ENCODE data around the gene ARL16.
"Not testable (repeated sequence)": the region's sequence is repeated elsewhere in the genome, so short reads cannot be mapped to it uniquely, and the experiment has no call there.

The ARL16 gene

GRCh38 chr17:81684442-81684911, 880 bp upstream of the ARL16 start:
- H3K36me3 Mint-ChIP-seq (ENCODE audit: insufficient read depth) = peaks cover 30% of the 10 kb centered on the region
- H3K9me3 Mint-ChIP-seq = no peaks in the 10 kb centered on the region
- H3K27ac Mint-ChIP-seq (ENCODE audit: low read depth) = peak overlapping the region; percentile 67
- H3K27me3 Mint-ChIP-seq = no peaks in the 10 kb centered on the region
- H3K4me3 Mint-ChIP-seq = peak overlapping the region; percentile 94
- DNase-seq (ENCODE audit: low spot score in 2 of 2) (no peak), ATAC-seq (replicated peaks; ENCODE audit: extremely low read depth, poor library complexity, severe bottlenecking) (no peak)
- peaks cover 47% of the 10 kb centered on the region for H3K4me1 Mint-ChIP-seq

GRCh38 chr17:81683208-81683583, 401 bp downstream of the ARL16 start:
- no peaks in the 10 kb centered on the region for H3K27me3 Mint-ChIP-seq
- H3K4me1 Mint-ChIP-seq = peaks cover 37% of the 10 kb centered on the region
- H3K4me3 Mint-ChIP-seq = peak overlapping the region; percentile 94
- no peak for DNase-seq (ENCODE audit: low spot score in 2 of 2)
- H3K27ac Mint-ChIP-seq (ENCODE audit: low read depth) = peak overlapping the region; percentile 75
- no peaks in the 10 kb centered on the region for H3K9me3 Mint-ChIP-seq
- peak; percentile 19 for ATAC-seq (replicated peaks; ENCODE audit: extremely low read depth, poor library complexity, severe bottlenecking)
- peaks cover 26% of the 10 kb centered on the region for H3K36me3 Mint-ChIP-seq (ENCODE audit: insufficient read depth)

DNA sequence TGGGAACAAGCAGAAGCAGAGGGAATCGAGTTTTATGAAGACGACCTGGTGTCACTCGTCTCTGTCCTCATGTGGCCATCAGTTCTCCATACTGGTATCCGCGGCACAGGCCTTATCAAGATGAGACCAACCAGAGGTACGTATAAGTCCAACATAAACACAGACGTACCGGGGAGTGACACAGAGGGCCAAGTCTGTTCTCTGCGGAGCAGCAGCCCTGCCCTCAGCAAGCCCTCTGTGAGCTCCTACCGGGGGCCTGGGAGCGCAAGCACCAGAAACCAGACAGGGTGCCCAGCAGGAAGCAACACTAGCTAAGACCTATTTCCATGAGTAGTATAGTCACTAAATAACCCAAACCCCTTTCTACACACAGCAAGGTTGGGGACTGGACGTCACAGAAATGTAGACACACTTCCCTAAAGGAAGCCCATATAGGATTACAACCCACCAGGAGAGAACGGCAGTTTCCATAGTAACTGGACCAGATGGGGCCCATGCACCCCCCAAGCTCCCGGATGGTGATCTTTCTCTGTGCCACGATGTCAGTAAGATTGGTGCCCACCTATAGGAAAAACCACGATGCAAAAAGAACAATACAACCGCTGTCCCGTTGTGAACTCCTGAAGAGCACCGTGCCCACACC, 911 bp downstream of the ARL16 start:
- H3K4me3 Mint-ChIP-seq = peak overlapping the region; percentile 94

GRCh38 chr17:81681672-81682071, 1.9 kb downstream of the ARL16 start:
- H3K36me3 Mint-ChIP-seq (ENCODE audit: insufficient read depth) = peaks cover 21% of the 10 kb centered on the region
- DNase-seq (ENCODE audit: low spot score in 2 of 2) (no peak), ATAC-seq (replicated peaks; ENCODE audit: extremely low read depth, poor library complexity, severe bottlenecking) (no peak)
- peaks cover 32% of the 10 kb centered on the region for H3K4me1 Mint-ChIP-seq
- H3K27ac Mint-ChIP-seq (ENCODE audit: low read depth) = no peak overlapping the region
- H3K27me3 Mint-ChIP-seq = no peaks in the 10 kb centered on the region
- H3K9me3 Mint-ChIP-seq = no peaks in the 10 kb centered on the region
- H3K4me3 Mint-ChIP-seq = no peak overlapping the region

More for the DNA sequence above, 911 bp downstream of the ARL16 start:
- Mint-ChIP-seq H3K27ac (ENCODE audit: low read depth) (no peak overlapping the region), H3K9me3 (no peaks in the 10 kb centered on the region), H3K27me3 (no peaks in the 10 kb centered on the region), H3K4me1 (peaks cover 37% of the 10 kb centered on the region), H3K36me3 (ENCODE audit: insufficient read depth) (peaks cover 24% of the 10 kb centered on the region)
- DNase-seq (ENCODE audit: low spot score in 2 of 2) = no peak
- no peak for ATAC-seq (replicated peaks; ENCODE audit: extremely low read depth, poor library complexity, severe bottlenecking)

DNA sequence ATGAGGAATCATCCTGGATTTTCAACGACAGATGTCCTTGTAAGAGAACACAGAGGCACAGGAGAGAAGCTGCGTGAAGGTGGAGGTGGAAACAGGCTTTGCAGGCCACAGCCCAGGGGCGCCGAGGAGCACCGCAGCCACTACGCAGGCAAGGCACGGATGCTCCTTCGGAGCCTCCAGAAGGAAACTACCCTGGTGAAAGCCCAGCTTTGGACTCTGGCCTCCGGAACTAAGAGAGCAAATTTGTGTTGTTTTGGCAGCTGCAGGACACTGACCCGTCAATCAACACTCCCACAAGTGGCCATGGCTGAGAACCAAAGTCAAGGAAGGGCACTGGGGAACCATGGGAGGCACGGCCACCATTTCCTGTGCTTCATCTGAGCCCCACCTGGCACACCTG, 3.4 kb downstream of the ARL16 start:
- H3K36me3 Mint-ChIP-seq (ENCODE audit: insufficient read depth) = peaks cover 12% of the 10 kb centered on the region
- H3K4me1 Mint-ChIP-seq = peaks cover 30% of the 10 kb centered on the region
- H3K9me3 Mint-ChIP-seq = no peaks in the 10 kb centered on the region
- no peaks in the 10 kb centered on the region for H3K27me3 Mint-ChIP-seq
- no peak for ATAC-seq (replicated peaks; ENCODE audit: extremely low read depth, poor library complexity, severe bottlenecking)
- no peak overlapping the region for H3K4me3 Mint-ChIP-seq
- no peak overlapping the region for H3K27ac Mint-ChIP-seq (ENCODE audit: low read depth)
- no peak for DNase-seq (ENCODE audit: low spot score in 2 of 2)

DNA sequence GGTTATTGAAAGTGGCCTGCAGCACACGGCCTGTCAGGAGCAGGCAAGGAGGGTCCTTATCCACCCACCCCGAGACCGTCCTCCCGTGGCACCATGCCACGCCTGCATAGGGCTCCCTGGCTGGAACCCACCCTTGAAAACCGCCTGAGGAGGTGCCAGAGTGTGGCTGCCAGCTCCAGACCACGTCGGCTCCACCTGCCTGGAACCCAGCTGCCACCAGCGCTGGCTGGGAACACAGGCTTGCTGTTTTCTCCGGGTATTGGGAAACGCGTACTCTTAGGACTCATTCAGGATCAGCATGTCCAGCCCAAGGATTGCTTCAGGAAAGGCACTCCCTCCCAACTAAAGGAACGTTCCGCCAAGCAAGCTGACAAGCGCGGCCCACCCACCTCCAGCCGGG, 6.7 kb downstream of the ARL16 start:
- Mint-ChIP-seq H3K4me1 (peaks cover 7% of the 10 kb centered on the region), H3K36me3 (ENCODE audit: insufficient read depth) (peaks cover 7% of the 10 kb centered on the region), H3K4me3 (no peak overlapping the region), H3K9me3 (no peaks in the 10 kb centered on the region), H3K27ac (ENCODE audit: low read depth) (no peak overlapping the region), H3K27me3 (no peaks in the 10 kb centered on the region)
- DNase-seq (ENCODE audit: low spot score in 2 of 2) (no peak), ATAC-seq (replicated peaks; ENCODE audit: extremely low read depth, poor library complexity, severe bottlenecking) (no peak)

DNA sequence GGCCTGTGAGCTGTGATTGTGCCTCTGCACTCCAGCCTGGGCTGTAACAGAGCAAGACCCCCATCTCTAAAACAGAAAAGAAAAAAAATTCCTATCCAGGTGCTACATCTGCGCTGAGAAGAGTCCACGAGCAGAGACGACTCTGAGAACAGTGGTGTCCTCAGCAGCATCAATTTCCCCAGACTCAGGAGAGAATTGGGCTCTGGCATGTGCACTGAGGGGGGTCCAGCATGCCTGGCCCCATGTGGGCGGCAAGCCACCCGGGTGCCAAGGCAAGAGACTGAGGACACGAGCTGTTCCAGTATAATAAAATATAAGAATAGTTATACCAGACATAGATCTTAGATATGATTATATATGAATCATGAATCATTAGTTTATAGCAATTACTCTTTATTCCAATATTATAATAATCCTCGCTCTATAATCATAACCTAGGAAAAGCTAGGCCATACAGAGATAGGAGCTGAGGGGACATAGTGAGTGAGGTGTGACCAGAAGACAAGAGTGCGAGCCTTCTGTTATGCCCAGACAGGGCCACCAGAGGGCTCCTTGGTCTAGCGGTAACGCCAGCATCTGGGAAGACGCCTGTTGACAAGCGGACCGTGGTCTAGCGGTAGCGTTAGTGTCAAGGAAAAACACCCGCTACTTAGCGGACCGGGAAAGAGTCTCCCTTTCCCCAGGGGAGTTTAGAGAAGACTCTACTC, 7.9 kb downstream of the ARL16 start:
- H3K4me1 Mint-ChIP-seq; DNase-seq (ENCODE audit: low spot score in 2 of 2); H3K4me3 Mint-ChIP-seq; ATAC-seq (replicated peaks; ENCODE audit: extremely low read depth, poor library complexity, severe bottlenecking); H3K27ac Mint-ChIP-seq (ENCODE audit: low read depth); H3K27me3 Mint-ChIP-seq; H3K9me3 Mint-ChIP-seq: not testable (repeated sequence)
- H3K36me3 Mint-ChIP-seq (ENCODE audit: insufficient read depth) = peaks cover 12% of the 10 kb centered on the region

DNA sequence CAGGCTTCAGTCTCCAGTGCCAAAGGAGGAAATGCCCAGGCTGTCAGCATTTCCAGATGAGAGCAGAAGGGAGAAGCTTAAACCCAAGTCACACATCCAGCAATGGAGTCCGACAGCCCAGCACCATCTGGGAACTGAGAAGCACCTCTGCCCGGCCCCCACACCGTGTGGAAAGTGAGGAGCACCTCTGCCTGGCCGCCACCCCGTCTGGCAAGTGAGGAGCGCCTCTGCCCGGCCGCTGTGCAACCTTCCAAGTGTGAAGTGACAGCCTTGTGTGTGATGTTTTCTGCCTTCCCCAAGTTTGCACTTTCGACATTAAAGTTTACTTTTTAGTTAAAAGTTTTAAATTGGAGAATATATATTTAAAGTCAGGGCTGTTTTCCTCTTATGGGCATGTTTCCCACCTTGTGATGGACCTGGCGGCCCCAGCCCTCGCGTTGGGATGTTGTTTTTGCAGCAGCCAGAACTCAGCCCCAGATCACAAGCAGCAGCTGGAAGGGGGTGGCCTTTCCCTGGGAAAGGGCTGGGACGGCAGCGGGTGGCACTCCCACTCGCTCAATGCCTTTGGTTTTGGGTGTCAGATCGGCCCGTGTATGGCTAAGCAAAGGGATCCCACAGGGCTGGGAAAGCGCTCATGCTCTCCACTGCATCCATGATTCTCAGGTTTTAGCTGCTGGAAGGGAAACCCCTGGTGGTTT, 9.9 kb downstream of the ARL16 start:
- H3K4me1 Mint-ChIP-seq = peaks cover 7% of the 10 kb centered on the region
- DNase-seq (ENCODE audit: low spot score in 2 of 2) = no peak
- no peak overlapping the region for H3K4me3 Mint-ChIP-seq
- H3K36me3 Mint-ChIP-seq (ENCODE audit: insufficient read depth) = peaks cover 18% of the 10 kb centered on the region
- H3K9me3 Mint-ChIP-seq = no peaks in the 10 kb centered on the region
- H3K27me3 Mint-ChIP-seq = no peaks in the 10 kb centered on the region
- ATAC-seq (replicated peaks; ENCODE audit: extremely low read depth, poor library complexity, severe bottlenecking) = no peak
- H3K27ac Mint-ChIP-seq (ENCODE audit: low read depth) = no peak overlapping the region

DNA sequence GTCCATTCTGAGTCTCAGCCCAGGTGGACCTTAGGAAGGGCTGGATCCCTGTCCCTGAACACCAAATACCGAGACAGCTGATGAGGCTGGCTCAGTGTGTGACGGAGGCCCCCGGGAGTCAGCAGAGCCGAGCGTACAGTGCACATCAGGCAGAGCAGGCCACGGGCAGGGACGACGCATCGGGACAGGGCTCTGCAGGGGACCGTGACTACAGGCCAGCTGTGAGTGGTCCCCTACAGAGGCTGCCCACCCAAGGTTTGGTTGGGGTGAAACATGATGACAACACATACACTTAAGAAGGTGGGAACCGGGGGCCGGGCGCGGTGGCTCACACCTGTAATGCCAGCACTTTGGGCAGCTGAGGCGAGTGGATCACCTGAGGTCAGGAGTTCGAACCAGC, 10.6 kb downstream of the ARL16 start:
- Mint-ChIP-seq H3K4me3 (no peak overlapping the region), H3K27me3 (no peaks in the 10 kb centered on the region), H3K36me3 (ENCODE audit: insufficient read depth) (peaks cover 22% of the 10 kb centered on the region), H3K9me3 (no peaks in the 10 kb centered on the region), H3K27ac (ENCODE audit: low read depth) (no peak overlapping the region), H3K4me1 (peaks cover 12% of the 10 kb centered on the region)
- DNase-seq (ENCODE audit: low spot score in 2 of 2) (no peak), ATAC-seq (replicated peaks; ENCODE audit: extremely low read depth, poor library complexity, severe bottlenecking) (no peak)

DNA sequence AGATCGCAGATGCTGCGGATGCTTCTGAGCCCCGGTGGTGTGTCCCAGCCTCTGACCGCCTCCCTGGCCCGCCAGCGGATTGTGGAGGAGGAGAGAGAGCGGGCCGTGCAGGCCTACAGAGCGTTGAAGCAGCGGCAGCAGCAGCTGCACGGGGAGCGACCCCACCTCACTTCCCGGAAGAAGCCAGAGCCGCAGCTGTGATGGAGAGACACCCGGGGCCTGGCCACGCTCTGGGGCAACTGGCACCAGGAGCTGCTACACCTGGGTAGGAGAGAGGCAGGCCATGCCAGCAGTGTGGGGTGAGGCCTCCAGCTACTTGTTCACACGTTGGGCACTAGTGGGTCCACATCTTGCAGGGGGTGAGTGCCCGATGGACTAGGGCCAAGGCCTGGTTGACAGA, 11.1 kb downstream of the ARL16 start:
- Mint-ChIP-seq H3K9me3 (no peaks in the 10 kb centered on the region), H3K4me1 (peaks cover 17% of the 10 kb centered on the region), H3K27me3 (no peaks in the 10 kb centered on the region), H3K36me3 (ENCODE audit: insufficient read depth) (peaks cover 23% of the 10 kb centered on the region), H3K27ac (ENCODE audit: low read depth) (no peak overlapping the region), H3K4me3 (no peak overlapping the region)
- ATAC-seq (replicated peaks; ENCODE audit: extremely low read depth, poor library complexity, severe bottlenecking) = no peak
- no peak for DNase-seq (ENCODE audit: low spot score in 2 of 2)

DNA sequence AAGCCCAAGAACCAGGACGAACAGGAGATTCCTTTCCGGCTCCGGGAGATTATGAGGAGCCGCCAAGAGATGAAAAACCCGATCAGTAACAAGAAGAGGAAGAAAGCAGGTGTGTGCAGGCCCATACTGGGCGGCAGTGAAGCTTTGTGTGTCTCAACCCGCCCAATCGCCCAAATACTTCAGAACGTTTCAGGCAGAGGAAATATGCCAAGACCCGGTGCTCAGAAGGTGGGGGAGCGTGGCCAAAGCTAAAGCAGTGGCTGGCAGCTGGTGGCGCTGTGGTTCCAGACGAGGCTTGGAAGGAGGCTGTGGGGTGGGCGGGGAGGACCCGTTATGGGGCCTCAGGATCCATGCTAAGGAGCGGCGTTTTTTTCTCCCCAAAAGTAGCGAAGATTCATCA, 15.8 kb downstream of the ARL16 start:
- H3K9me3 Mint-ChIP-seq = no peaks in the 10 kb centered on the region
- H3K4me1 Mint-ChIP-seq = peaks cover 33% of the 10 kb centered on the region
- ATAC-seq (replicated peaks; ENCODE audit: extremely low read depth, poor library complexity, severe bottlenecking) = no peak
- H3K27ac Mint-ChIP-seq (ENCODE audit: low read depth) = no peak overlapping the region
- no peak for DNase-seq (ENCODE audit: low spot score in 2 of 2)
- H3K4me3 Mint-ChIP-seq = peak overlapping the region; percentile 85
- no peaks in the 10 kb centered on the region for H3K27me3 Mint-ChIP-seq
- peaks cover 28% of the 10 kb centered on the region for H3K36me3 Mint-ChIP-seq (ENCODE audit: insufficient read depth)

- no peaks in the 10 kb centered on the region for H3K27me3 Mint-ChIP-seq
- peak within 1 kb of the TSS; percentile 93 for H3K27ac Mint-ChIP-seq (ENCODE audit: low read depth)
- H3K36me3 Mint-ChIP-seq (ENCODE audit: insufficient read depth) = peaks cover 28% of the 10 kb centered on the region
- DNase-seq (ENCODE audit: low spot score in 2 of 2) = peak; percentile 82 to 84
- peak within 1 kb of the TSS; percentile 85 for H3K4me3 Mint-ChIP-seq
- H3K4me1 Mint-ChIP-seq = peaks cover 35% of the 10 kb centered on the region
- peak; percentile 92 for ATAC-seq (replicated peaks; ENCODE audit: extremely low read depth, poor library complexity, severe bottlenecking)
- no peaks in the 10 kb centered on the region for H3K9me3 Mint-ChIP-seq
Observed at GRCh38 chr17:81666342-81667191, 17.0 kb downstream of the ARL16 start, which contains the start of the genes CCDC137 and OXLD1. Gene CCDC137, plus strand, starts transcription at chr17:81666737. Its CDS starts 30 bp downstream, at chr17:81666767. Gene OXLD1, minus strand, starts transcription at chr17:81666605. Its CDS starts 28 bp downstream, at chr17:81666577.
